NCI-H1092 treated with DMSO at 0.1 percent for 48 hours (cell line): ENCODE results near the gene NAPA.

Source experiments
- DNase-seq: peaks from one replicate; lab custom pipeline; 2025; lab: John Stamatoyannopoulos, UW

NAPA gene

GRCh38 chr19:47458672-47459071 lies 56.2 kb downstream of the NAPA start:
- DNase-seq, result no peak

- DNase-seq, result no peak
Observed at GRCh38 chr19:47456721-47457474, 58.0 kb downstream of the NAPA start.

DNA sequence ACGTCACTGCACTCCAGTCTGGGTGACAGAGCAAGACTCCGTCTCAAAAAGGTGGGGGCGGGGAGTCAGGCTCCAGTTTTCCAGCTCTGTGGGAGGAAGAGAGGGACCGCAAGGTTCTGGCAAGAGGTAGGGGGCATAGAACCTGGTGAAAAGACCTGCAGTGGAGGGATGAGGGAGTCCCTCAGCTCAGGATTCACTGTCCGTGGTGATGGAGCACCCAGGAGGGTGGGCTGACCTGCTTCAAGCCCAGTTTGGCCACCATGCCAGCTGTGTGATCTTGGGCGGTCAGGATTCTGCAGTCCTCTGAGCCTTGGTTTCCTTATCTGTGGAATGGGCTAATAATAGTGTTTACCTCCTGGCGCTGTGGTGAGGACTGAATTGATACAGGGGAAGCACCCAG lies 64.4 kb downstream of the NAPA start:
- DNase-seq, result no peak

- DNase-seq, result no peak
Observed at GRCh38 chr19:47448360-47448727, 66.5 kb downstream of the NAPA start.

DNA sequence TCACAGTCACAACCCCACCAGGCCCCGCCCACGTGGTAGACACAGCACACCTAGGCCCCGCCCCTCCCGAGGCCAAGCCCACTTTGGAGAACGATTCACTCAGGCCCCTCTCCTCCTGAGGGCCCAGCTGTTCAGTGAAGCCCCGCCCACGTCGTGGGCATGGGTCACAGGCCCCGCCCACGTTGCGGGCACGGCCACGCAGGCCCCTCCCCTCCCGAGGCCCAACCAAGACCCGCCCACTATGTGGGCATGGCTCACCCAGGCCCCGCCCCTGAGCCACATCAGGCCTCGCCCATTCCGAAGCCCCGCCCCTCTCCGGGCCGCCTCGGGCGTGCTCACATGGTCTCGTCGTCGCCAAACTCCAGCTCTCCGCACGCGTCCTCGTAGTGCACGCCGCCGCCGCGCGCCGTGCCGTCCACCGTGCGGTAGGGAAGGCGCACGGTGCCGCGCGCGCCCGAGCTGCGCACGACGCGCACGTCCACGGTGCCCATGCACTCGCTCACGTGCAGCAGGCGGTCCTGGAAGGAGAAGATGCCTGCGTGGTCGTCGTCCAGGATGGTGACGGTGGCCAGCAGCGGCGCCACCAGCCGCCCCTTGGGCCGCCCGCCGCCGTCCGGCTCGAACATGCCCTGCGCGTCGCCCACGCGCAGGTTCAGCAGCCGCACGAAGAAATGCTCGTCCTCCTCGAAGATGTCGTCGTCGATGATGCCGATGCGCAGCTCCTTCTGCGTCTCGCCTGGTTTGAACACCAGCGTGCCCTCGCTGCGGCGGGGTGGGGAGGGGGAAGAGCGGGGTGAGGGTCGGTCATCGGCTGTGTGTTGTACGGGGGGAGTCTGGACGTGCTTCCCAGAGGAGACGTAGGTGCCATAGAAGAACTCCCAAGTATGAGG lies 67.1 kb downstream of the NAPA start:
- DNase-seq, result peak; percentile 59

GRCh38 chr19:47446534-47447469 lies 68.1 kb downstream of the NAPA start:
- DNase-seq, result no peak

DNA sequence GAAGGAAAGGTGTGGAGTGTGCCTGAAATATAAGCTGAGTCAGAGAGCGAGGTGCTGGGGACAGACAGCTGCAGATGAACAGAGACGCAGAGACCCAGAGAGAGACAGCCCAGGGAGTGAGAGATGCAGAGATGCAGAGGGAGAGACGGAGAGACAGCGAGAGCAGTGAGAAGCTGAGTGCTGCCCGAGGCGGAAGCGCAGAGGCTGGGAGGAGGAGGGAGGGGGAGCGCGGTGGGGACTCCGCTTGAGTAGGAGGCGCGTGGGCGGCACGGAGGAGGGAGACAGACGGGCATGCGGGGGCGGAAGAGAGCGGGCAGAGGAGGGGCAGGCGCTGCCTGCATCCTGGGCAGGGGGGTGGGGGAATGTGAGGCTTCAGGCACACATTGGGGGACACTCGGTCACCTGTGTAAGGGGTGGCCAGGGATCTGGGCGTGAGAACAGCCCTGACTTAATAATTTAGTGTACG lies 68.9 kb downstream of the NAPA start:
- DNase-seq, result peak; percentile 27

DNA sequence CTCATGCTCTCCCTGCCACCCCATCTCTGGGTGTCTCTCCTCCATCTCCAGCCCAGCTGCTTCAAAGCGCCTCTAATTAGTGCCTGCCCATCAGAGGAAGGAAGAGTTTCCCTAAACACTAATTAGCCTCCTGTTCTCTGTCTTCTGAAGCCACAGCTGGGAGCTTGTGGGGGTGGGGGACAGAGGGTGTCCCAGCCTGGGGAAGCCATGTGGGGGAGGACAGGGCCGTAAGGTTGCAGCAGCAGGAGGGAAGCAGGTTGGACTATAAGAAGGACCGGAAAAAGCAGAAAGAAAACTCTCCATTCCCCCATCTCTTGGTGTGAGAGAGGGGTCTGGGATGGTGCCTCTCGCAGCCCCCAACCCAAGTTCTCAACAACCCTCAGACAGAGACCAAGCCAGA lies 69.3 kb downstream of the NAPA start:
- DNase-seq, result no peak

- DNase-seq, result no peak
Observed at GRCh38 chr19:47444388-47444821, 70.5 kb downstream of the NAPA start.

- no peak for DNase-seq
Observed at GRCh38 chr19:47443331-47443730, 71.5 kb downstream of the NAPA start.

DNA sequence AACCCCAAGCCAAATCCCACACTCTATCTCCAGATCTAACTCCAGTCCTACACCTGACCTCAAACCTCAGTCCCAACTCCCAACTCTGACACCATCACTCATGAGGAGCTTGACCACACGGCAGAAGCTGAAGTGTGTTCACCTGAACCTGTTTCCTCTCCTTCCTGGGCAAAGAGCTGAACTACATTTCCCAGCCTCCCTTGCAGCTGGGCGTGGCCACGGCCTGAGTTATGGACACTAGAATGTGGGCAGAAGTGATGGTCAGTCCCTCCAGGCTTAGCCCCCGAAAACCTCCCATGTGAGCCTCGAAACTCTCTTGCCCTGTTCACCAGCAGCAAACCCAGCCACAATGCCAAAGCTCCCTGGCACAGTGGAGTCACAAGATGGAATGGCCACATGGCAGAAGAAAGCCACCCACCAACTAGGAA lies 76.1 kb downstream of the NAPA start:
- DNase-seq, result no peak
